Measurements from ENCODE around the gene RNF220. TPM values are rescaled to one million over a fixed set of nuclear protein-coding genes. Genes with fewer than 3 reads are reported as not detected.
A peak's percentile ranks its signal among the peaks of the same experiment; 100 is the strongest.

The RNF220 gene
- total and polyA plus RNA-seq, 9 of the 15 experiments (the other 6 are each of a cell fraction or from before 2014, with no cell fraction given): 5.1 to 117 (median 66.9) TPM

GRCh38 chr1:44632598-44632997, 227.5 kb downstream of the RNF220 start (continued):
- no peak for TF ChIP-seq GATAD2B (IDR thresholded peaks at IDR 0.05; ENCODE audit: borderline replicate concordance)
- no peak for TF ChIP-seq RREB1 (CRISPR knock-in tag; IDR thresholded peaks at IDR 0.05)
- no peak for TF ChIP-seq PHB (CRISPR knock-in tag; IDR thresholded peaks at IDR 0.05)
- TF ChIP-seq HMGN3 (IDR thresholded peaks at IDR 0.05; ENCODE audit: borderline replicate concordance, extremely low read depth, insufficient read length, low read depth, low read length): no peak
- no peak for TF ChIP-seq FOSL1 (tag; conservative IDR thresholded peaks at IDR 0.05)
- no peak; the same call in 1 of the 2 replicates for TF ChIP-seq E2F1 (CRISPR knock-in tag; IDR thresholded peaks at IDR 0.05)
- no peak for TF ChIP-seq PCBP1 (IDR thresholded peaks at IDR 0.05; ENCODE audit: low read depth, low read length, poor library complexity, severe bottlenecking)
- TF ChIP-seq CSDE1 (IDR thresholded peaks at IDR 0.05): peak in 1 of 2 experiments; percentile 52; a peak in 1 of 4 replicates
- peak; percentile 80 for TF ChIP-seq POLR2AphosphoS5 (IDR thresholded peaks at IDR 0.05; ENCODE audit: control insufficient read depth, insufficient read depth, low read depth, low read length)
- no peak for TF ChIP-seq NKRF (IDR thresholded peaks at IDR 0.05; ENCODE audit: borderline replicate concordance)
- TF ChIP-seq IRF1 (CRISPR knock-in tag; IDR thresholded peaks at IDR 0.05; ENCODE audit: borderline replicate concordance): no peak
- TF ChIP-seq ZNF695 (CRISPR knock-in tag; IDR thresholded peaks at IDR 0.05): no peak
- no peak for TF ChIP-seq ZNF518B (CRISPR knock-in tag; IDR thresholded peaks at IDR 0.05)
- TF ChIP-seq CAMTA2 (CRISPR knock-in tag; conservative IDR thresholded peaks at IDR 0.05): no peak
- peak; percentile 58 for TF ChIP-seq CBFA2T2 (conservative IDR thresholded peaks at IDR 0.05)

Measured in K562 (cell line).